ENCODE data around the gene IGF2R.
"Not testable (repeated sequence)": the region's sequence is repeated elsewhere in the genome, so short reads cannot be mapped to it uniquely, and the experiment has no call there.

Gene IGF2R

GRCh38 chr6:159989492-159990480 lies 20.9 kb downstream of the IGF2R start:
- no peak overlapping the region for H3K9ac ChIP-seq (ENCODE audit: low read depth, low read length)

DNA sequence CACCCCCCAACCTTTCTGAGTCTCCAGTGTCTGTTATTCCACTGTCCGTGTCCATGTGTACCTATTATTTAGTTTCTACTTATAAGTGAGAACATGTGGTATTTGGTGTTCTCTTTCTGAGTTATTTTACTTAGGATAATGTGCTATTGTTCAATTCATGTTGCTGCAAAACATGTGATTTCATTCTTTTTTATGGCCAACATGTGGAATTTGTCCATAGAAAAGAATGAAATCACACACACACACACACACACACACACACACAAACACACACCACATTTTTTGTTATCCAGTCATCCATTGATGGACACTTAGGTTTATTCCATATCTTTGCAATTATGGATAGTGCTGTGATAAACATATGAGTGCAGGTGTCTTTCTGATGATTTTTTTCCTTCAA lies 23.5 kb downstream of the IGF2R start:
- H3K27me3 ChIP-seq (ENCODE audit: control insufficient read depth, insufficient read depth, low read length) = no peaks in the 10 kb centered on the region
- H3K4me1 ChIP-seq (ENCODE audit: control insufficient read depth, insufficient read depth, low read length) = peaks cover 11% of the 10 kb centered on the region
- no peak overlapping the region for H3K9ac ChIP-seq (ENCODE audit: low read depth, low read length)
- H3K36me3 ChIP-seq (ENCODE audit: control insufficient read depth, insufficient read depth, low read length) = no peaks in the 10 kb centered on the region
- no peak overlapping the region for H3K4me3 ChIP-seq (ENCODE audit: low read depth, low read length)
- no peaks in the 10 kb centered on the region for H3K9me3 ChIP-seq (ENCODE audit: control insufficient read depth, insufficient read depth, low read length)

More at GRCh38 chr6:159989492-159990480, 20.9 kb downstream of the IGF2R start:
- no peaks in the 10 kb centered on the region for H3K9me3 ChIP-seq (ENCODE audit: control insufficient read depth, insufficient read depth, low read length)
- H3K4me1 ChIP-seq (ENCODE audit: control insufficient read depth, insufficient read depth, low read length) = peaks cover 6% of the 10 kb centered on the region
- H3K4me3 ChIP-seq (ENCODE audit: low read depth, low read length) = no peak overlapping the region
- H3K36me3 ChIP-seq (ENCODE audit: control insufficient read depth, insufficient read depth, low read length) = no peaks in the 10 kb centered on the region
- H3K27me3 ChIP-seq (ENCODE audit: control insufficient read depth, insufficient read depth, low read length) = no peaks in the 10 kb centered on the region

DNA sequence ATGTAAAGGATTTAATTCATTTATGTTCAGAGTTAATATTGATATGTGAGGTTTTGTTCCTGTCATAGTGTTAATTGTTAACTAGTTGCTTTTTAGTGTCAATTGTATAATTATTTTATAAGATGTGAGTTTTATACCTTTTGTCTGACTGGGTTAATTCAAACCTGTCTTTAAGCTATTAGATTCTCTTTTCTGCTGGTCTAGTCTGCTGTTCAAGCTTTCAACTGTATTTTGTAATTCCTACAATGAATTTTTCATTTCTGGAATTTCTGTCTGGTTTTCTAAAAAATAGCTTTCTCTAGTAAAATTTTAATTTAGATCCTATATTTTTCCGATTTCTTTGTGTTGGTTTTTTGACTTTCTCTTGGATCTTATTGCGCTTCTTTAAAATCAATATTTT lies 26.5 kb downstream of the IGF2R start:
- Histone ChIP-seq H3K9ac (ENCODE audit: low read depth, low read length) (no peak overlapping the region), H3K4me3 (ENCODE audit: low read depth, low read length) (no peak overlapping the region), H3K36me3 (ENCODE audit: control insufficient read depth, insufficient read depth, low read length) (no peaks in the 10 kb centered on the region), H3K4me1 (ENCODE audit: control insufficient read depth, insufficient read depth, low read length) (peaks cover 12% of the 10 kb centered on the region), H3K9me3 (ENCODE audit: control insufficient read depth, insufficient read depth, low read length) (no peaks in the 10 kb centered on the region), H3K27me3 (ENCODE audit: control insufficient read depth, insufficient read depth, low read length) (no peaks in the 10 kb centered on the region)

- peaks cover 12% of the 10 kb centered on the region for H3K4me1 ChIP-seq (ENCODE audit: control insufficient read depth, insufficient read depth, low read length)
- H3K9ac ChIP-seq (ENCODE audit: low read depth, low read length) = no peak overlapping the region
- H3K4me3 ChIP-seq (ENCODE audit: low read depth, low read length) = no peak overlapping the region
- no peaks in the 10 kb centered on the region for H3K36me3 ChIP-seq (ENCODE audit: control insufficient read depth, insufficient read depth, low read length)
- H3K27me3 ChIP-seq (ENCODE audit: control insufficient read depth, insufficient read depth, low read length) = no peaks in the 10 kb centered on the region
- H3K9me3 ChIP-seq (ENCODE audit: control insufficient read depth, insufficient read depth, low read length) = no peaks in the 10 kb centered on the region
Observed at GRCh38 chr6:159996087-159996622, 27.3 kb downstream of the IGF2R start.

DNA sequence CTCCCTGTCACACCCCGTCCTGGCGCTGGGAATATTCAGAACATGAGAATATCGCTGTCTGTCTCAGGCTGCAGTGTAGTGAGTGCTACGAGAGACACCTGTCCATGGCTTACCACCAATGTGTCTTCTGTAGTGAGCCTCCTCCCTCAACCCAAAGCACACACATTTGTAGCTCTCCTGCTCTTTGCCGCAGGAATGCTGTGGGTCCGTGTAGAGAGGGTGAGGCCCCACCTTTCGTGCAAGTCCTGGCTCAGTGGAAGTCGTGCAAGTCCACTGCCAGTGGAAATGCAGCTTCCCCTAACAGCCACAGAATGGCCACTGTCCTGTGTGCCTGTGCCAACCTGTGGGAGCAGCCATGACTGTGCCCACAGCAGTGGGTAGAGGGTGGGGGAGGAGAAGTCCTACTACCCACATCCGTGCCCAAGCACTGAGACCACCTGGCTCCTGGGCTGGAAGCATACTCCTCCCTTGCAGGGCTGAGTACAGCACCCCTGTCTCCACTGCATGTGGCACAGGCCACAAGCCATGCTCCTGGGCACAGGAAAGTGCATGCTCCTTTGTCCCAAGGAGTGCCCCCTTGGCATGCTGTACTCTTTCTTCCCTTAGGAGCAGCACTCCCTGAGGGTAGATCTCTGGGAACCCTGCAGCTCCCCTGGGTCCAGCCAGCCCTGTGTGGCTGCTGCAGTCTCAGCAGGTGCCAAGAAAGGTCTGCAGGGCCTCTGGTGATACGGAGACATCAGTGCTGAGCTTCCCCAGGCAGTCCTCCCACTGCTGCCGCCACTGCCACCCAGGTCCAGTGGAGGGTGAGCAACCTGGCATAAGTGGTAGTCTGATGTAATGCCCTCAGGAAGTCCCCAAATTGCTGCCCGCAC lies 28.0 kb downstream of the IGF2R start:
- no peaks in the 10 kb centered on the region for H3K9me3 ChIP-seq (ENCODE audit: control insufficient read depth, insufficient read depth, low read length)
- H3K36me3 ChIP-seq (ENCODE audit: control insufficient read depth, insufficient read depth, low read length) = no peaks in the 10 kb centered on the region
- no peak overlapping the region for H3K9ac ChIP-seq (ENCODE audit: low read depth, low read length)
- no peak overlapping the region for H3K4me3 ChIP-seq (ENCODE audit: low read depth, low read length)
- no peaks in the 10 kb centered on the region for H3K27me3 ChIP-seq (ENCODE audit: control insufficient read depth, insufficient read depth, low read length)
- peaks cover 12% of the 10 kb centered on the region for H3K4me1 ChIP-seq (ENCODE audit: control insufficient read depth, insufficient read depth, low read length)

DNA sequence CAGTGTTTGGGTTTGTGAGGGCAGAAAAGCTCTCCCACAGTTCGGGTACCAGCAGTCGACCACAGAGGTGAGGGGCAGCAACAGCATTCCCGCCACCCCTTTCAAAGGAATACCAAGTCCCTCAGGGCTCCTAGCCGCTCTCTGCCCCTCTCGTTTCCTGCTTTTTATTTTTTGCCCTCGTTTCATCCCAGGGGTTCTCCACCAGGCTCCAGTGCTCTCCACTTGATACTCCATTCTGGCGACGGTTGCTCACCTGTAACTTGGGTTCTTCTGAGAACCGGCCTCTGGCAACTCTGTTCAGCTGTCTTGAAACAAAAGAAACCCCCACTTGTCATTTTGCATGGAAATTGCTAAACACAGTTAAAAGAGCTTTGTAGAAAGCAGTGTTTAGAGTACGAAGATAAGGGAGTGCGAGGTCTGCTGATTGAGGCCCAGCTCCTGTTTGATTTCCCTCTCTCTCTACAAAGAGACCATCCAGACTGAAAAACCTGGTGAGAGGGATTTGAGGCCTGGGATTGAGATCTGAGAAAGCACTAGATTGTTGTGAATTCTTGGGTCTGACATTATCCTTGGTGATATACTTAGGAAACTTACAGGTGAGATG lies 28.7 kb downstream of the IGF2R start:
- Histone ChIP-seq H3K27me3 (ENCODE audit: control insufficient read depth, insufficient read depth, low read length) (no peaks in the 10 kb centered on the region), H3K9ac (ENCODE audit: low read depth, low read length) (no peak overlapping the region), H3K36me3 (ENCODE audit: control insufficient read depth, insufficient read depth, low read length) (no peaks in the 10 kb centered on the region), H3K4me3 (ENCODE audit: low read depth, low read length) (no peak overlapping the region), H3K9me3 (ENCODE audit: control insufficient read depth, insufficient read depth, low read length) (no peaks in the 10 kb centered on the region), H3K4me1 (ENCODE audit: control insufficient read depth, insufficient read depth, low read length) (peaks cover 12% of the 10 kb centered on the region)

GRCh38 chr6:159998538-159998937 lies 29.7 kb downstream of the IGF2R start:
- Histone ChIP-seq H3K9me3 (ENCODE audit: control insufficient read depth, insufficient read depth, low read length) (no peaks in the 10 kb centered on the region), H3K4me1 (ENCODE audit: control insufficient read depth, insufficient read depth, low read length) (peaks cover 12% of the 10 kb centered on the region), H3K4me3 (ENCODE audit: low read depth, low read length) (no peak overlapping the region), H3K27me3 (ENCODE audit: control insufficient read depth, insufficient read depth, low read length) (no peaks in the 10 kb centered on the region), H3K36me3 (ENCODE audit: control insufficient read depth, insufficient read depth, low read length) (no peaks in the 10 kb centered on the region), H3K9ac (ENCODE audit: low read depth, low read length) (no peak overlapping the region)

DNA sequence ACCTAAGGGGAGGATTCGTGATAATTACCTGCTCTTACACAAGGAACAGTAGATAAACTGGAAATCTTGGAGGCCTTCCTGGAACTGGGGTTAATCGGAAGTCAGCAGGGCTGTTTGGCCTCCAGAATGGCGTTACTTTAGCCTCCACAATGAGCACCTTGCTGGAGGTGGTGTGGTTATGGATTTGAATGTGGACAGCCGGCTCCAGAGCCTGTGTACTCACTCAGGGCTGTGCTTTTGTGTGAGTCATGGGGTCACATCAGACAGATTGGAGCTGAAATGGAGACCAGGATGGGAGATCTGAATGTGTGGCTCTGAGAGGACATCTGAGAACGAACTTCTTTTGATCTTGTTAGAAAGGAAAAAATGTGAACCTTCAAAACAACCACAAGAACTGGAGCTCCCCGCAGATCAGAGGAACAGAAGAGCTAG lies 30.4 kb downstream of the IGF2R start:
- Histone ChIP-seq H3K9ac (ENCODE audit: low read depth, low read length) (no peak overlapping the region), H3K4me3 (ENCODE audit: low read depth, low read length) (no peak overlapping the region), H3K27me3 (ENCODE audit: control insufficient read depth, insufficient read depth, low read length) (no peaks in the 10 kb centered on the region), H3K9me3 (ENCODE audit: control insufficient read depth, insufficient read depth, low read length) (no peaks in the 10 kb centered on the region), H3K4me1 (ENCODE audit: control insufficient read depth, insufficient read depth, low read length) (peaks cover 12% of the 10 kb centered on the region), H3K36me3 (ENCODE audit: control insufficient read depth, insufficient read depth, low read length) (peaks cover 3% of the 10 kb centered on the region)

DNA sequence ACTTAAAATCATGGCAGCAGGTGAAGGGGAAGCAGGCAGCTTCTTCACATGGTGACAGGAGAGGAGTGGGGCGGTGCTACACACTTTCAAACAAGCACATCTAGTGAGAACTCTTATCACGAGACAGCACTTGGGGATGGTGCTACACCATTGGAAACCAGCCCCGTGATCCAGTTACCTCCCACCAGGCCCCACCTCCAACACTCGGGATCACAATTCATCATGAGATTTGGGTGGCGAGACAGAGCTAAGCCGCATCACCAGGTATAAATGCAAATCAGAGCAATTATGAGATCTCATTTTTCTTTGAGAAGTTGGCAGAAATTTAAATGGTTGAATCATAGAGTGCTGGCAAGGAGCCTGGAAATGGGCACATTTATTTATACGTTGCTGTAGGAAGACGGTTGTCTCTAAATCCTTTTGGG lies 31.4 kb downstream of the IGF2R start:
- H3K4me1 ChIP-seq (ENCODE audit: control insufficient read depth, insufficient read depth, low read length) = peaks cover 12% of the 10 kb centered on the region
- no peak overlapping the region for H3K4me3 ChIP-seq (ENCODE audit: low read depth, low read length)
- peaks cover 4% of the 10 kb centered on the region for H3K36me3 ChIP-seq (ENCODE audit: control insufficient read depth, insufficient read depth, low read length)
- H3K9ac ChIP-seq (ENCODE audit: low read depth, low read length) = no peak overlapping the region
- H3K9me3 ChIP-seq (ENCODE audit: control insufficient read depth, insufficient read depth, low read length) = no peaks in the 10 kb centered on the region
- H3K27me3 ChIP-seq (ENCODE audit: control insufficient read depth, insufficient read depth, low read length) = no peaks in the 10 kb centered on the region

GRCh38 chr6:160000893-160001427 lies 32.1 kb downstream of the IGF2R start:
- H3K4me1 ChIP-seq (ENCODE audit: control insufficient read depth, insufficient read depth, low read length) = peaks cover 12% of the 10 kb centered on the region
- not testable (repeated sequence) for H3K4me3 ChIP-seq (ENCODE audit: low read depth, low read length); H3K9ac ChIP-seq (ENCODE audit: low read depth, low read length); H3K27me3 ChIP-seq (ENCODE audit: control insufficient read depth, insufficient read depth, low read length); H3K9me3 ChIP-seq (ENCODE audit: control insufficient read depth, insufficient read depth, low read length); H3K36me3 ChIP-seq (ENCODE audit: control insufficient read depth, insufficient read depth, low read length)

GRCh38 chr6:160002882-160003281 lies 34.0 kb downstream of the IGF2R start:
- Histone ChIP-seq H3K9ac (ENCODE audit: low read depth, low read length) (no peak overlapping the region), H3K4me3 (ENCODE audit: low read depth, low read length) (no peak overlapping the region), H3K9me3 (ENCODE audit: control insufficient read depth, insufficient read depth, low read length) (no peaks in the 10 kb centered on the region), H3K27me3 (ENCODE audit: control insufficient read depth, insufficient read depth, low read length) (no peaks in the 10 kb centered on the region), H3K36me3 (ENCODE audit: control insufficient read depth, insufficient read depth, low read length) (peaks cover 6% of the 10 kb centered on the region), H3K4me1 (ENCODE audit: control insufficient read depth, insufficient read depth, low read length) (peaks cover 2% of the 10 kb centered on the region)

Measured in iPS-15b (cell line).